GM18870 (cell line): ENCODE results near the gene SLC35F6.
"Not testable (repeated sequence)": the region's sequence is repeated elsewhere in the genome, so short reads cannot be mapped to it uniquely, and the experiment has no call there.

ENCODE experiments used
- ATAC-seq: cut with Tn5 transposase; IDR thresholded peaks from one replicate; pipeline ENCODE4 v1.9.1; 2021; ENCODE audit warnings: moderate library complexity; ENCODE audit not compliant: unreplicated experiment

SLC35F6 gene

DNA sequence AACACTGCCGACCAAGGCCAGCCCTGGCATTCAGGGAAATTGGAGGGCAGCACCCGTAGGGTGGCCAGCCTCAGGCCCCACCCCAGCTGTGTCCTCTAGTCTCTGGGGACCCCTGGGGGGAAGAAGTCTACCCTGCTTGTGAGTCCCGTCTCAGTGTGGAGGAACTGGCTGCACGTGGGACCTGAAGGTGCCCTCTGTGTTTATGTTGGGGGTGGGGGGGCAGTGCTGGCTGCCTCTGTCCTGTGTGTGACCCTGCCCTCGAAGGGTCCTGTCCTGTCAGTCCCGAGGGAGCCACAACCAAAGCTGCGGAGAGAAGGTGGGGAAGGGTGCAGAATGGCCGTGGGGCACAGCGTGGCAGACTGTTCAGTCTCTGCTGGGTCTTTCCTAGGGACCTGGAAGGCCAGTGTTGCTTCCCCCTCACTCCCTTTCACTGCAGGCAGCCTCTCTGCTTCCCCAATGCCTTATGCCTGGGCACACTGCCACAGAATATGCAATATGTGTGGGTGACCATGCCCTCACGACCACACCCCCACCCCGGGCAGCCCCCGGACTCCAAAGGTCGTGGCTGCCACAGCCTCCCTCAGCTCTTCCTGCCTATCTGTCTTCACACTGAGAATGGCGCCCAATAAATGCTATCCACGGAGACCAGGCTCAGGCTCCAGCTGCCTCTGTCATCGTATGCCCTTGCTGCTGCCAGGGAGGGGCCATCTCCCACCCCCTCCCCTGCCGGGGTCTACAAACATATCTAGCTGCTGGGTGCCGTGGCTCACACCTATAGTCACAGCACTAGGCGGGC lies 33.3 kb upstream of the SLC35F6 start:
- no peak for ATAC-seq

DNA sequence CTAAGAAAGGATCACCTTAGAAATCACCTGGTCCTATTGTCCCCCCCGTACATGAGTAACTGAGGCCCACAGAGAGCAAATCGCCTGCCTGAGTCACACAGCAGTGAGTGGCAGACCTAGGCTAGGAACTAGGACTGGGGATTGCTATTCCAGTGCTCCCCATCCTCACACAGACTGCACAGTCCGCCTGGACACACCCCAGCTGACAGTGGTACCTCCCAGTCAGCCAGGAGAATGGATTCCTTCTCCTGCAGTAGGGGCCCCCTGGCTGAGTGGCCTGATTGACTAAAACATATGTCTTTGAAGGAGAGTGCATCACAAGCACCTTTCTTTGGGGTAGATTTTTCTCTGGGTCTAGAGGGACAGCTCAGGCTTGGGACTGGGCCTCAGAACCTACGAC lies 32.4 kb upstream of the SLC35F6 start:
- no peak for ATAC-seq

DNA sequence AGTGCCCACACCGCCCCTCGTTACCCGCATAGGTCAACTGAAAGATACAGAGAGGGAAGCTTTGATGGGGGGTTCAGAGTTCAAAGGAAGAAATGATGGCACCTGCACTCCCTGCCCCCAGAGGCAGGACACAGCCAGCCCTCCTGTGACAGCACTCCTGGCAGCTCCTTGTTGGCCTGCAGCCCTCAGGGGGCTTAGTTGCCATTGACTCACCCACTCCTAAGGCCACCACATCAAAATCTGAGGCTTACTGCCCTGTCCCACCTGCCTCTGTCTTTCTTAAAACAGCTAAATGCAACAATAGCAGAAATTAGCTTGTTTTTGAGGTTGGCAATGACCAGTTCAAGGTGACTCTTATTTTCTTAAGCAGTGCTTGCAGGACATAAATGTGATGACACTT lies 31.6 kb upstream of the SLC35F6 start:
- no peak for ATAC-seq

DNA sequence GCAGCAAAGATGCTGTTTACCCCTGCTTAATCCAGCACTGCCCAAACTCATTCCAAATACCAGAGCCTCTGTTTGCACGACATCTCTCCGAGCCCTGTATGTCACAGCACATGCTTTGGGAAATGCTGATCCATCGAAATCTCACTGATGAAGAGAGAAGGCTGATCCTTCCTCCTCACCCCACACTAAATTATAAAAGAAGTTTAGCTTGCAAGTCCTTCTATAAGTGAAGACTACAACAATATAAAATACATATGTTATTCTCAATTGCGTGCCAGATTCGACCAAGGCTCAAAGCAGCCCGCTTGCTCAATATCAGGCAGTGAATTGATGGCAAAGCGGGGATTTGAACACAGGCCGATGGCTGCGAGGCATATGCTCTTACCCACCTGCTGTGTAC lies 30.7 kb upstream of the SLC35F6 start:
- no peak for ATAC-seq

DNA sequence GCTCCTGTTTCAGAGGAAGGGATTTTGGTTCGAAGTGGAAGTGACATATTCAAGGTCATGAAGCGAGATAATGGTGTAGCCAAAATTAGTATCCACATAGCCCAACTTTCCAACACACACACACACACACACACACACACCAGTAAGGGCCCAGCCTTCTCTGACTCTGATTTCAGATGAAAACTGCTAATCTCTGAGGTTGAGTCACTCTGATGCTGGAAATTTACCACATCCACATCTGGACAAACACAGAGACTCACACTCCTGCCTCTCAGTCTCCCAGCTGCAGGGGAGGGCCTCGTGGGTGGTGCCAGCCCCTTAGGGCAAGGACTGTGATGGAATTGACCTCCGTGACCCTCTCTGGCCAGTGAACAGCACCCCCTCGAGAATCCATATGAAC lies 29.0 kb upstream of the SLC35F6 start:
- ATAC-seq, result no peak

DNA sequence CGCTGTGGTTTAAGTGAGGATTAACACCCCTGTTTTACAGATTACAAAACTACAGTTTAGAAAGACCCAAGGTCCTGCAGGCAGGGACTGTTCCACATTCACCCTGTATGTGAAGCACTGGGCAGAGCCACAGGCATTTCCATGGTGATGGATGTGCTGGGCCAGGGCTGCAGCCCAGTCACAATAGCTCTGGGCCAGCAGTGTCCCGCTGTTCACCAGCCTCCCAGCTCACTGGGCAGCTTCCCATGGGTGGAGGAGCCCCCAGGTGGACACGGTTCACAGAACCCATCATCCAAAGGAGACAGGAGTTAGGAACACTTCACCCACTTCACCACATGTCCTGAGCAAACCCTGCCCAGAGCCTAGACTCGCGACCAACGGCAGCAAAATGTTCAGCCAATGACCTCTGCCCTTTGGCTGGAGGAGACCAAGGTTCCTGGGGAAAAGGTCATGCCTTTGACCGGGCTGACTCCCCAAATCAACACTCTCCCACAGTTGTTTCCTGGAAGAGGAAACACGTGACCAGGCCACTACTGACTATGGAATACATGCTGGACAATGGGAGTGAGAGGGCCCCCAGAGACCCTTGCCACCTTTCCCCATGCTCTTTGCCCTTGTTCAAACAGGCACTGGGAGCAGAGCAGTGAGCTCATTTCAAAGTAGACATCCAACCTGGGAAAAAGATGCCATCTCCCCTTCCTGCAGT lies 28.0 kb upstream of the SLC35F6 start:
- ATAC-seq, result no peak

DNA sequence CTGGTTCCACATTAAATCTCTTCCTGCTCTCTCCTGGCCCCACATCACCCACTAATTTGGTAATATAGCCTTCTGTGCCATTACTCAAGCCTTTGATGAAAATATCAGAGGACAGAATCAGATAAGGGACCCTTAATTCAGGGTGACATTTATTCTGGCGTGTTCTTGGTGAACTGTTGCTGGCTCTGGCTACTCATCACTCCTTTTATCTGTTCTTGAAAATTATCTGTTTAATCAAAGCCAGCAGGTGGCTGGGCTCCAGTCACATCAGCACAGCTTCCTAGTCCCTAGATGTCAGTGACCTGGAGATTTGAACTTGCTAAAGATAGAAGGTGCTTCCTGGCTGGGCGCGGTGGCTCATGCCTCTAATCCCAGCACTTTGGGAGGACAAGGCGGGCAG lies 26.9 kb upstream of the SLC35F6 start:
- ATAC-seq, result no peak

DNA sequence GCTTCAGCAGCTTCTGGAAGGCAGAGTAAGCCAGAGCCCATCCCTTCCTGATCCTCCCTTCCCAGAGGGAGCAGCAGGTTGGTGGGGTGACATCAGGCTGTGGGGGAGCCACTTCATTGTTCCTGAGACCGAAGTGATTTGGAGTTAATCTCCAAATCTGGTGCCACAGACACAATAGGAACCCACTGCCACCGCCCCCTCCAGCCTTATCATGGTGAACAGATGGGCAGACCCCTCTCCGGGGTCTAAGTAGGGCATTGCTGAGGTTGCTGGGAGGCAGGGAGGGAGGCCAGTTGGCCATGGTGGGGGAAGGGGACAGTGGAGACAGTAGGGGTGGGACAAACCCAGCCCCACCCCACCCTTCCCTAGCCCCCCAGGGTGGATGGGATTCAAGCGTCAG lies 25.6 kb upstream of the SLC35F6 start:
- ATAC-seq, result no peak

DNA sequence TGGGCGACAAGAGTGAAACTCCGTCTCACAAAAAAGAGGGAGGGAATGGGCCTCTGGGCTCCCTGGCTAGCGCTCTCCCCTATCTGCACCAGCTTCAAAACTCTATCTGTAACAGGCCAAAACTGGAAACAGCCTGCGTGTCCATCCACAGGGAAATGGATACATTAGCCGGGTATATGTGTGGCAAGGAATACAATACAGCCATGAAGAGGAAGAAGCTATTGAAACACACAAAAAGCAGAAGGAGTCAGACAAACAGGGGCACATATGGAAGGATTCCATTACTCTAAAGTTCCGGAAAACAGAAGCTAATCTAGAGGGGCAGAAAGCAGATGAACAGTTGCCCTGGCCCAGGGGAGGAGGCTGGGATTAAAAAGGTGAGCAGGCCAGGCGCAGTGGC lies 24.6 kb upstream of the SLC35F6 start:
- no peak for ATAC-seq

DNA sequence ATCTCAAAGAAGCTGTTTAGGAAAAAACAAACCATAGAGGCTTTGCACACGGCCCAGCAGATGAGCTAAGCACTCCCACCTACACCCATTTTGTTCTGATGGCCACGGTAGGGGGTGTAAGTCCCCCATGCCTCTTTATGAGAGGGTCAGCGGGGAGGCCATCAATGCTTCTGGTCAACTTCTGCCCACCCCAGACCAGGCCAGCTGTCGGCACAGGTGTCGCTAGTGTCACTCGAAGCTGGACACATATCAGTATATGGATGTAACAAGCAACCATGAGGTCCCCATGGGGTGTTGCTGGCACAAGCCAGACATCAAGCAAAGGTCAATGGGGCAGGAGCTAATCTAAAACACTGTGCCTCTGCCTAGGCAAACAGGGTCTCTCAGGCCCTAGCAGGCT lies 23.7 kb upstream of the SLC35F6 start:
- ATAC-seq, result no peak

DNA sequence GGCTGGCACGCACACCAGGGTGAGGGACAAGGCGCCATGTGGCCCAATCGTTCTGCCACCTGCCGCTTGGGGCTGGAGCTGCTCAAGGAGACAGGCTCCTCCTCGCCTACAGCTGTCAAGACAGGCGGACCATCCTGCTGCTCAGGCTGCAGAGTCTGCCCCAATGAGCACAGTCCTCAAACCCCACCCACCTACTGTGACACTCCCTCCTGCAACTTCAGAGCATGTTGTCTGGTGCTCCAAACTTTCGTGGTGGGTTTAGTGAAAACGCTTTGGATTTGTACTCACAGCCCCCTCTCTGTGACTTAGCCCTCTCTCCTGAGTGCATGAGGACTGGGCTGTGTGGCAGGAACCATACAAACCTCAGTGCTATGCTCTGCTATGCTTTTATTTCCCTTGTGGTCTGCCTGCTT lies 23.2 kb upstream of the SLC35F6 start:
- ATAC-seq, result no peak

DNA sequence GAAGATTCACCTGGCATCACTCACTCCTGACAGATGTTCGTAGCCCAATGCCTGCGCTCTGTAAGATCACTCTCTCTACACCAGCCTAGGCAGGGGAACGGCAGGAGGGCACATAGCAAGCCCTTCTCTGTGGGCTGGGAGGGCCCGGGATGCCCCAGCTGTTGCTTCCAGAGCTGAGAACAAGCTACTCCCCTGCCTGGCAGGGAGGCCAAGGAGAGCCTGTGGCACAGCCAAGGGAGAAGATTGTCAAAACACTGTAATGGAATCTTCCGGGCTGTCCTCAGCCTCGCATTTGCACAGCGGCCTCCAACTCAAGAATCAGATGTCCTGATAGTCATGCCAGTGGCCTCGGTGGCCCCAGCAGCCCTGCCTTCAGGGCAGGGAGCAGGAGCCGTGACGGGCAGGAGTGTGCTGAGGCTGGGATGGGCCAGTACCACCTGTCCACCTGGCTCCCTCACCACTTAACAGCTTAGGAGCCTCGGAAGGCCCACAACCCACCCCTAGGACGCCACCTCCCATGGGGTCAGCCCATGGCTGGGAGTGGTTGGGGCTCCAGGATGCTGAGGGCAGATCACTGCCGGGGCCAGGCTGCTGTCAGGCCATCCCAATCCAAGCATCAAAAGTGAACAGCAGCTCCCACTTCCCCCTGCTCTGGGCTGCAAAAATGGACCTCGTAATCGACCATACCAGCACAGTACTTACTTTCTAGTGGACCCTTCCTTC lies 21.9 kb upstream of the SLC35F6 start:
- no peak for ATAC-seq

DNA sequence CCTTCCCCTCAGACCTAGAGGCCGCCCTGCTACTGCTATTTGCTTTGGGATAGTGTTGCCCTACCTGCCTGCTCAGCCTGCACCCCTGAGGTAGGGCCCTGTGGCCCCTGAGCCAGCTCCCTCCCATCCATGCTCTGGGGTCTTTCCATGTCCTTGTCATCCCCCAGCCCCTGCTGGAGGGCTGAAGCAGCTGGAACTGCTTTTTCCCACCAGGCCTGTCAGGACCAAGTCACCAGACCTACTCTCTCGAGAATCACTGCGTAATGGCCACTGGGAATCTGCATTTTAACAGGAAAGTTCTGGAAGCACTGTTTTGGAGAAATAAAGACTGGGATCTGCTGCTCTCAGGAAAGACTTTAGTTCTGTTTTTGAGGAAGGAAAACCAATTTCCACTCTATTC lies 20.2 kb upstream of the SLC35F6 start:
- no peak for ATAC-seq

DNA sequence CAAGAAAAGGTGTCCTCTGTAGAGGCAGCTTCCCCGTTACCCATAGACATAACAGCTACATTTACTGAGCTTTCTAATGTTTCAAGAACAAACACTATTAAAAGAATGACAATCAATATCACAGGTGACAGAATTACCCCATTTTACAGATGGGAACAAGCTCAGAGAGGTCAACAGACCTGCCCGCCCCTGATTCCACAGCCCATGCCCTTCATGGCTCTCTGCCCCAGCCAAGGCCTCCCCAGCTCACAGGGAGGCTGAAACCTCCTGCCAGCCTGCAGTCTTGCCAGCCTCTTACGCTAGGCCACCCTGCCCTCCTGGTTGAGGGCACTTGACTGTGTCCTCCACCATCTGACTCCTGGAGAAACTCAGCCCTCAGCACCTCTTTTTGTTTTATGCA lies 19.1 kb upstream of the SLC35F6 start:
- ATAC-seq, result no peak

DNA sequence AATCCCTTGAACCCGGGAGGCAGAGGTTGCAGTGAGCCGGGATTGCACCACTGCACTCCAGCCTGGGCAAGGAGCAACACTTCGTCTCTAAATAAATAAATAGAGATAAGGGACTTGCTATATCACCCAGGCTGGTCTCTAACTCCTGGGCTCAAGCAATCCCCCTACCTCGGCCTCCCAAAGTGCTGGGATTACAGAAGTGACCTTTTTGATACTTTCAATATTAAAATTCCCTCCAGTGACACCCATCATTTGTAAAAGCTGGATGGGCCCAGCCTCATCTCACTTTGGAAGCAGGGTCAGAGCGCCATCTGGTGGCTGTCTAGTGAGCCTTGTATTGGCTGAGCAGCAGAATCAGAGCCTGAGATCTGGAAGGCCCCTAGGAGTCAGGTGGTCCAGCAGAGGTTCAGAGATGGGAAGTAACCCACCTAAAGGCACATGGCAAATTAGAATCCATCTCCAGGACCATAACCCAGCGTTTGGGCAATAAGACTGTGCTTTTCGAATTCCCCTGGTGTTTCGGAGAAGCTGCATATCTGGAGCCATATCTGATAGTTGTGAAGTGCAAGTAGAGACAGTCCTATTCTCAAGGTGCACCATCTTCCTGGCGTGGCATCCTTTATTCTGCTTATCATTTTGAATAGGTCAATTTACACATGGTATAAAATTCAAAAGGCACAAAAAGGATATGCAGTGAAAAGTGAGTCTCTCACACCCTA lies 18.3 kb upstream of the SLC35F6 start:
- no peak for ATAC-seq

DNA sequence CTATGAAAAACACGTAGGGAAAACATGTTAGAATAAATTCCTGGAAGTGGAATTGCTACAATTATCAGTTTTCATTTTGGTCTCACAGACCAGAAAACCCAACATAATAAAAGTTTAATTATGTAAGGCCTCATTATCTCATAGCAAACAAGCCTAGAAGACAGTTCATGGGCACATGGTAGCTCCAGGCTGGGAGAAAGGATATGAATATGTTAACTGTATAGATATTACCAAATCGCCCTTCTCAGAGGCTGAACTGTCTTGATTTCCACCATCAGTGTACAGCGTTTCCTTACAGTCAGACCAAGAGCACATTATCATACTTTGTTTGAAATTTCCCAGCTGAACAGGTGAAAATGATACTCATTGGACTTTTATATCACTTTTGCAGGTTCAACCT lies 17.1 kb upstream of the SLC35F6 start:
- no peak for ATAC-seq

DNA sequence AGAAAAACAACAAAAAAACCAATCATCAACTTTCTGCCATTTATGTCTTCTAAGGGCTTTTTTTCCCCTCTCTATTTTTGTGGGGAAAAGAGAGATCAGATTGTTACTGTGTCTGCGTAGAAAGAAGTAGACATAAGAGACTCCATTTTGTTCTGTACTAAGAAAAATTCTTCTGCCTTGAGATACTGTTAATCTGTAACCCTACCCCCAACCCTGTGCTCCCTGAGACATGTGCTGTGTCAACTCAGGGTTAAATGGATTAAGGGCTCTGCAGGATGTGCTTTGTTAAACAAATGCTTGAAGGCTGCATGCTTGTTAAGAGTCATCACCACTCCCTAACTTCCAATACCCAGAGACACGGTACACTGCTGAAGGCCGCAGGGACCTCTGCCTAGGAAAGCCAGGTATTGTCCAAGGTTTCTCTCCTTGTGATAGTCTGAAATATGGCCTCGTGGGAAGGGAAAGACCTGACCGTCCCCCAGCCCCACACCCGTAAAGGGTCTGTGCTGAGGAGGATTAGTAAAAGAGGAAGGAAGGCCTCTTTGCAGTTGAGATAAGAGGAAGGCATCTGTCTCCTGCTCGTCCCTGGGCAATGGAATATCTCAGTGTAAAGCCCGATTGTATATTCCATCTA lies 14.2 kb upstream of the SLC35F6 start:
- not testable (repeated sequence) for ATAC-seq

DNA sequence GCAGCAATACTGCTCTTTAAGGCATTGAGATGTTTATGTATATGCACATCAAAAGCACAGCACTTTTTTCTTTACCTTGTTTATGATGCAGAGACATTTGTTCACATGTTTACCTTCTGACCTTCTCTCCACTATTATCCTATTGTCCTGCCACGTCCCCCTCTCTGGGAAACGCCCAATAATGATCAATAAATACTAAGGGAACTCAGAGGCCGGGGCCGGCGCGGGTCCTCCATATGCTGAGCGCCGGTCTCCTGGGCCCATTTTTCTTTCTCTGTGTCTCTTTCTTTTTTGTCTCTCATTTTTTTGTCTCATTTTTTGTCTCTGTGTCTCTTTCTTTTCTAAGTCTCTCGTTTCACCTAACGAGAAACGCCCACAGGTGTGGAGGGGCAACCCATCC lies 13.6 kb upstream of the SLC35F6 start:
- not testable (repeated sequence) for ATAC-seq

DNA sequence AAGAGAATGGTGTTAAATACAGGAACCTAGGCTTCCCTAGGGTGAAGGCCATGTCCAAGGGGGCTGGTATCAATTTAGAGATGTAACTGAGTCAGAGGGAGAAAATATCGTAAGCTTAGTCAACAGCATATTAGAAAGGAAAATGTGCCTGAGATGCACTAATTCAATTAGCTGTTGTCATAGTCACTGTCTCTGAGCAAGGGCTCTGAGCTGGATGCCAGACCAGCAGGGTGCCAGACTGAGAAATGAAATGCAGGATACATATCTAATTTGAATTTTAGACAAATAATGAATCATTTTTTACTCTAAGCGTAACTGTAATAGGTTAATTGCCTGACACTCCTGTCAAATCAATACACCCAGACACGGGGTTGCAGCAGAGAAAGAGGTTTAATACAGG lies 11.4 kb upstream of the SLC35F6 start:
- ATAC-seq, result no peak

DNA sequence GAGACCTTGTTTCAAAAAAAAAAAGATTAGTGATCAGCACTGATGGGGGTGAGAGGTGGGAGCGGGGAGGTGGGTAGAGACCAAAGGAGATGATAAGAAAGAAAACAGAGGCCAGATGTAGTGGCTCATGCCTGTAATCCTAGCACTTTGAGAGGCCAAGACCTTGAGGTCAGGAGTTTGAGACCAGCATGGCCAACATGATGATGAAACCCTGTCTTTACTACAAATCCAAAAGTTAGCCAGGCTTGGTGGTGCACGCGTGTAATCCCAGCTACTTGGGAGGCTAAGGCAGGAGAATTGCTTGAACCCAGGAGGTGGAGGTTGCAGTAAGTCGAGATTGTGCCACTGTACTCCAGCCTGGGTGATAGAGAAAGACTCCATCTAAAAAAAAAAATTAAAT lies 9.5 kb upstream of the SLC35F6 start:
- ATAC-seq, result no peak
